OCI-LY3 (cell line): ENCODE measurements around the gene RGPD3.
"Not testable (repeated sequence)": the region's sequence is repeated elsewhere in the genome, so short reads cannot be mapped to it uniquely, and the experiment has no call there.

ENCODE experiments used
- H2AFZ ChIP-seq: fragments of 200-600, 300-600 bp; shearing (Covaris generic); 2 replicates; pipeline ENCODE4 v1.6.0; 2014; ENCODE audit warnings: antibody characterized with exemption, low read depth, low read length
- H3K27ac ChIP-seq: fragments of 200-600, 300-600 bp; sonication (generic); 2 replicates; pipeline ENCODE4 v1.5.1; 2014; ENCODE audit warnings: mild to moderate bottlenecking, low read length, moderate library complexity, mixed read lengths
- H3K27me3 ChIP-seq: fragments of 200-600, 300-600 bp; sonication (generic); 2 replicates; pipeline ENCODE4 v1.6.1; 2014; ENCODE audit warnings: low read depth, low read length, mixed read lengths
- H3K36me3 ChIP-seq: fragments of 200-600, 300-600 bp; sonication (generic); replicated peaks from 2 replicates; pipeline ENCODE3; 2014; ENCODE audit warnings: low read depth, low read length, mixed read lengths
- H3K4me1 ChIP-seq: fragments of 300-600, 200-600 bp; sonication (generic); 2 replicates; pipeline ENCODE4 v1.6.1; 2014; ENCODE audit warnings: low read length, mixed read lengths
- H3K4me2 ChIP-seq: fragments of 200-600, 300-600 bp; sonication (generic); 2 replicates; pipeline ENCODE4 v1.6.1; 2014; ENCODE audit warnings: low read length, mixed read lengths
- H3K4me3 ChIP-seq: fragments of 300-600, 200-600 bp; sonication (generic); 2 replicates; pipeline ENCODE4 v1.5.1; 2014; ENCODE audit warnings: antibody characterized with exemption, mild to moderate bottlenecking, low read length, moderate library complexity
- H3K79me2 ChIP-seq: fragments of 300-600, 200-600 bp; shearing (Covaris generic); 2 replicates; pipeline ENCODE4 v1.6.1; 2014; ENCODE audit warnings: mild to moderate bottlenecking, low read length, mixed read lengths
- H3K9ac ChIP-seq: fragments of 300-600, 200-600 bp; shearing (Covaris generic); 2 replicates; pipeline ENCODE4 v1.6.0; 2014; ENCODE audit warnings: mild to moderate bottlenecking, low read length, moderate library complexity
- H3K9me3 ChIP-seq: fragments of 200-600, 300-600 bp; shearing (Covaris generic); 2 replicates; pipeline ENCODE4 v1.6.1; 2014; ENCODE audit warnings: low read length, mixed read lengths; ENCODE audit not compliant: insufficient read depth
- H4K20me1 ChIP-seq: fragments of 200-600, 300-600 bp; sonication (generic); 2 replicates; pipeline ENCODE4 v1.6.1; 2016; ENCODE audit warnings: low read length, mixed read lengths; ENCODE audit not compliant: insufficient read depth

Gene RGPD3

DNA sequence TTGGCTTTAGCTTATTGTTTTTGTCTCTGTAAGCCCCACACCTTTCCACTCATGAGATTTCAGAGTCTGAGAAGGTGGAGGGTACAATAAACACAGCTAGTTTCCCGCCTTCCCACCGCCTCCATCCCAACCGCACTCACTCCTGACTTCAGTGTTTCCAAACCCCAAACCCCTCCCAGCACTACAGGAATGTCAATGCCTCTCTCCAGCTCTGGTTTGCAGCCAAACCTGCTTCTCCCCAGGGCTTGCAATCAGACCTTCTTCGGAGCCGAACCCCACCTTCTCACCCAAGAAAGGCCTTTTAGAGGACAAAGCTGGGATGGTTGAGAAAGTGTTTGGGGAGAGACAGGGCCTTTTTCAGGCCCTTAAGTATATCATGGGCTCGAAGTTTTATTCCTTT is 24.7 kb upstream of the RGPD3 start:
- H3K4me2 ChIP-seq, H2AFZ ChIP-seq, H3K27ac ChIP-seq, H3K4me1 ChIP-seq, H4K20me1 ChIP-seq, H3K9ac ChIP-seq, H3K9me3 ChIP-seq, H3K36me3 ChIP-seq, H3K27me3 ChIP-seq, H3K79me2 ChIP-seq, H3K4me3 ChIP-seq: not testable (repeated sequence)

DNA sequence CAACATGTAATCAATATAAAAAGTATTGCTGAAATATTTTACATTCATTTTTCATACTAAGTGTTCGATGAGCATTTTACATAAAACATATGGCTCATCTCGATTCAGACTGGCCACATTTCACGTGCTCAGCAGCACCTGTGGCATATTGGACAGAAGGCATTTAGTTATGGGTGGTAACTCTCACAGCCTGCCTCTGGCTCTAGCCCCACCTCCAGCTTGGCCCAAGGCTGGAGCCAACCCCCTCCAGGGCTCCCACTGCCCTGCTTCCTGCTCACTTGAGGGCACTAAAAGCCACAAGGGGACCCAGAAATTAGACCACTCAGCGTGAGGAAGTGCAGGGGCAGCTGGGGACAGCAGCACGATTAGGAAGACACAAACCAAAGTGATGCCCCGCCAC is 24.2 kb upstream of the RGPD3 start:
- H3K9me3 ChIP-seq, H3K4me2 ChIP-seq, H3K9ac ChIP-seq, H3K4me3 ChIP-seq, H3K4me1 ChIP-seq, H3K27ac ChIP-seq, H3K79me2 ChIP-seq, H4K20me1 ChIP-seq, H3K27me3 ChIP-seq, H2AFZ ChIP-seq, H3K36me3 ChIP-seq: not testable (repeated sequence)

GRCh38 chr2:106489701-106490100 is 21.5 kb upstream of the RGPD3 start:
- not testable (repeated sequence) for H3K9me3 ChIP-seq, H3K4me1 ChIP-seq, H3K27me3 ChIP-seq, H3K79me2 ChIP-seq, H3K4me3 ChIP-seq, H3K4me2 ChIP-seq, H3K36me3 ChIP-seq, H2AFZ ChIP-seq, H3K9ac ChIP-seq, H3K27ac ChIP-seq, H4K20me1 ChIP-seq

DNA sequence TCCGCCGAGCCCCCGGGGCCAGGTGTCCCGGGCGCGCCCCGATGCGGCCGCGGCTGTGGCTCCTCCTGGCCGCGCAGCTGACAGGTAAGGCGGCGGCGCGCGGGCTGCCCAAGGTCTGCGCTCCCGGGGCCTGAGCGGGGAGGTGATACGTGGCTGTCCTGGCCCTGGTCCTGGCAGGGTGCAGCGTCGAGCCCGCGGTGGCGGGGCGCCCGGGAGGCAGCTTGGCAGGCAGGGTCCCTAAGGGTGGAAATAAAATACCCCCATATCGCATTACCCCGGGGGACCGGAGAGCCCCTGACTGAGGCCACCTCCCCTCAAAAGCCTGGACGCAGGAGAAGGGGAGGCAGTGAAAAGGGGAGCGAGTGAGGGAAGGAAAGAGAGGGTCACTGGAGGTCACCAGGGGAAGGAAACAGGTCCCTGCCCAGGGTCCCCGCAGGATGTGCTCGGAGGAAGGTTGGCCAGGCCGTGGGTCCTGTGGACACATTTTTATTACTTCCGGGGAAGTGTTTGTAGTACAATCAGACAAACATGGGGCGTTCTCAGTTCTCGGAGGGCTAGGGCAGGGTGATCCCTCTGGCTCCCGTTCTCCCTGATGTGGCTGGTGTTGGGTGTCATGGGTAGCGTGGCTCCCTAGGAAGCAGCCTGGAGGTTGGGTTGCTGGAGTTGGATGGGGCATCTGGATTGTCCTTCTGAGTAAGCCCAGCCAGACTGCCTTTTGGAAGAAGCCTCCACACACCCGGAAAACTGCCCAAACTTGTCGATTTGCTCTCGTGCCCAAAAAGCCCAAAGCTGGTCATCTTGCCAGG is 19.4 kb upstream of the RGPD3 start:
- not testable (repeated sequence) for H3K36me3 ChIP-seq, H3K4me1 ChIP-seq, H3K9ac ChIP-seq, H3K27ac ChIP-seq, H3K4me3 ChIP-seq, H4K20me1 ChIP-seq, H3K27me3 ChIP-seq, H3K9me3 ChIP-seq, H3K79me2 ChIP-seq, H2AFZ ChIP-seq, H3K4me2 ChIP-seq

DNA sequence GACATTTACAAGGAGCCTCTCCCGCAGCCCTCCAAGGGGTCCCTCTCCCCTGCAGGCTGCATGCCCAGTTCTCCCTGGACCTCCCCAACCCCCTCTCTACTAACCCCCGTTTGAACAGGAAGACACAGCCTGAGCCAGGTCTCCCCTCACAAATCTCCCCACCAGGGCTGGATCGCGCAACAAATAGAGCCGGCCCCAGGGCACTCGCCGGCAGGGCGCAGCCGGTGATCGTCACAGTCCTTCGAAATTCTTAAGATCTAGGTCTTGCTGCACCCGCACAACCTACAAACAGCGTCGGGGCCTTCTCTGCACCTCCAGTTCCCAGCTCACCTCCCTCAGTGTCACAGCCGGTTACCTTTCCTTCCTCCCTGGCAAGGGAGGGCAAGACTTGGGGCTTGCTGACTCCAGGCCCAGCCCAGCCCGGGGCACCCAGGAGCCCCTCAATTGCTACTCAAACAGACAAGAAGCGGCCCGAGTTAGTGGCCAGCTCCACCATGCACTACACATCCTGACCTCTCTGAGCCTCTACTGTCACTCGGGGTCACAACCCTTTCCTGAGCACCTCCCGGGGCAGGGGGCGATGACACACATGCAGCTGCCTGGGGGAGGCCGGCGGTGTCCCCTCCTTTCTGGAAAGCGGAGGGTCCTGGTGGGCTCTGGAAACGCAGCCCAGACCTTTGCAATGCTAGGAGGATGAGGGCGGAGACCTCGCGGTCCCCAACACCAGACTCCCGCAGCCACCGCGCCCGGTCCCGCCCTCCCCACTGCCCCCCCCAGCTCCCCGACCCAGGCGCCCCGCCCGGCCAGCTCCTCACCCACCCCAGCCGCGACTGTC is 18.6 kb upstream of the RGPD3 start, which contains the start of gene CD8B2:
Gene CD8B2, plus strand, starts transcription at position 814 of the 835 bp plus-strand sequence. CDS start 63 bp downstream, outside the sequence.
- H3K9ac ChIP-seq, H3K4me1 ChIP-seq, H3K27ac ChIP-seq, H3K4me3 ChIP-seq, H4K20me1 ChIP-seq, H3K79me2 ChIP-seq, H3K4me2 ChIP-seq, H3K27me3 ChIP-seq, H3K36me3 ChIP-seq, H2AFZ ChIP-seq, H3K9me3 ChIP-seq: not testable (repeated sequence)

GRCh38 chr2:106479563-106479962 is 11.3 kb upstream of the RGPD3 start:
- H3K79me2 ChIP-seq, H3K4me2 ChIP-seq, H3K27ac ChIP-seq, H4K20me1 ChIP-seq, H3K27me3 ChIP-seq, H3K4me3 ChIP-seq, H3K9me3 ChIP-seq, H3K9ac ChIP-seq, H3K4me1 ChIP-seq, H3K36me3 ChIP-seq, H2AFZ ChIP-seq: not testable (repeated sequence)

- not testable (repeated sequence) for H3K36me3 ChIP-seq, H3K4me1 ChIP-seq, H4K20me1 ChIP-seq, H3K9ac ChIP-seq, H2AFZ ChIP-seq, H3K9me3 ChIP-seq, H3K27ac ChIP-seq, H3K27me3 ChIP-seq, H3K4me2 ChIP-seq, H3K4me3 ChIP-seq, H3K79me2 ChIP-seq
Measured at GRCh38 chr2:106477647-106478046, 9.4 kb upstream of the RGPD3 start.

GRCh38 chr2:106470658-106471057 is 2.4 kb upstream of the RGPD3 start:
- H3K36me3 ChIP-seq, H3K4me2 ChIP-seq, H3K9me3 ChIP-seq, H2AFZ ChIP-seq, H3K9ac ChIP-seq, H3K27ac ChIP-seq, H3K79me2 ChIP-seq, H4K20me1 ChIP-seq, H3K4me3 ChIP-seq, H3K27me3 ChIP-seq, H3K4me1 ChIP-seq: not testable (repeated sequence)

DNA sequence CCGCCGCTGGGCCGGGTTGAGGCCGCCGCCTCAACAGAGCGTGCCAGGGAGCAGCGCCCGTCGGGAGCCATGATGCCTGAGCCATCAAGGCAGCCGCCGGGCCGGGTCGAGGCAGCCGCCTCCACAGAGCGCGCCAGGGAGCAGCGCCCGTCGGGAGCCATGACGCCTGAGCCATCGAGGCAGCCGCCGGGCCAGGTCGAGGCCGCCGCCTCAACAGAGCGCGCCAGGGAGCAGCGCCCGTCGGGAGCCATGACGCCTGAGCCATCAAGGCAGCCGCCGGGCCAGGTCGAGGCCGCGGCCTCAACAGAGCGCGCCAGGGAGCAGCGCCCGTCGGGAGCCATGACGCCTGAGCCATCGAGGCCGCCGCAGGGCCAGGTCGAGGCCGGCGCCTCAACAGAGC is 697 bp downstream of the RGPD3 start:
- H3K4me1 ChIP-seq, H3K4me2 ChIP-seq, H3K27ac ChIP-seq, H3K9ac ChIP-seq, H3K4me3 ChIP-seq, H2AFZ ChIP-seq, H3K27me3 ChIP-seq, H4K20me1 ChIP-seq, H3K36me3 ChIP-seq, H3K9me3 ChIP-seq, H3K79me2 ChIP-seq: not testable (repeated sequence)
